Activated CD4-positive, CD25-positive, alpha-beta regulatory T cell treated with anti-CD3 and anti-CD28 coated beads, Interleukin-2, amount 50 U/mL, for 16 hours (primary cell): ENCODE data around the gene ZBED5.

Source experiments
- DNase-seq: peaks from one replicate; pipeline ENCODE4 v3.0.0-alpha.2; 2020; ENCODE audit warnings: low read depth, low spot score

ZBED5 gene

DNA sequence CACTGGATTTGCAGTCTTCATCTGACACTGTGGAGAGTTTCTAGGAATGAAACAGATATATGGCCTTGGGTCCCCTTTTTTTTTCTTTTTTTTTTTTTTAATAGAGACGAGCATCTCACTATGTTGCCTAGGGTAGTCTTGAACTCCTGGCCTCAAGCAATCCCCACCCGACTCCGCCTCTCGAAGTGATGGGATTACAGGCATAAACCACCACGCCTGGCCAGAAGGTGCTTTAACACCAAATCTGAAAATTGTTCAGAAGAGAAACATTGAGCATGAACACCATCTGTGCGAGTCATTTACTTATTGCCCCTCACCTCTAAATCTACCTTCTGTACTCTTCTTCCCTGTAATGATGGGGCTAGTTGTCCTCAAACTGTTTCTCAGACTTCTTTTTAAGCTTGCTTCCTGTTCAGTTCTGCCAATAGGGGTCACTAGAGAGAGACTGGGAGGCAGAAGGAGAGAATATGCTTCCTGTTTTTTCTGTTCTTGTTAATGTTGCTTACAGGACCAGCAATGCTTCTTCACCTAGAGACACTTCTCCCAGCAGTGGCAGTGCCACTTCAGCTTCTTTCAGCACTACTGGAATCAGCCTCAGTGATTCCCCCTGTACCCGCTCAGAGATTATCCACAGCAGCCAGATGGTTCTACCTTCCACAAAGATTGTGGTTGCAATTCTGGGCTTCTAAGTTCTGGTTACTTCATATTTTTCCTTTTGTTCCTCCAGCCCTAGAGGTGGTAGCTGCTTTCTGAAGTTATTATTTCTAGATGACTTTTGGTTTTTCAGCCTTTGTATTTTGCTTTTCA lies 20.8 kb upstream of the ZBED5 start:
- DNase-seq: no peak

DNA sequence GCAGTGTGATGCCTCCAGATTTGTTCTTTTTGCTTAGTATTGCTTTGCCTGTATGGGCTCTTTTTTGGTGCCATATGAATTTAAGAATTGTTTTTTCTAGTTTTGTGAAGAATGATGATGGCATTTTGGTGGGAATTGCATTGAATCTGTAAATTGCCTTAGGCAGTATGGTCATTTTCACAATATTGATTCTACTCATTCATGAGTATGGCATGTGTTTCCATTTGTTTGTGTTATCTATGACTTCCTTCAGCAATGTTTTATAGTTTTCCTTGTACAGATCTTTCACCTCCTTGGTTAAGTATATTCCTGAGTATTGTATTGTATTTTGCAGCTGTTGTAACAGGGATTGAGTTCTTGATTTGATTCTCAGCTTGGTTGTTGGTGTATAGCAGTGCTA lies 18.3 kb upstream of the ZBED5 start:
- no peak for DNase-seq

DNA sequence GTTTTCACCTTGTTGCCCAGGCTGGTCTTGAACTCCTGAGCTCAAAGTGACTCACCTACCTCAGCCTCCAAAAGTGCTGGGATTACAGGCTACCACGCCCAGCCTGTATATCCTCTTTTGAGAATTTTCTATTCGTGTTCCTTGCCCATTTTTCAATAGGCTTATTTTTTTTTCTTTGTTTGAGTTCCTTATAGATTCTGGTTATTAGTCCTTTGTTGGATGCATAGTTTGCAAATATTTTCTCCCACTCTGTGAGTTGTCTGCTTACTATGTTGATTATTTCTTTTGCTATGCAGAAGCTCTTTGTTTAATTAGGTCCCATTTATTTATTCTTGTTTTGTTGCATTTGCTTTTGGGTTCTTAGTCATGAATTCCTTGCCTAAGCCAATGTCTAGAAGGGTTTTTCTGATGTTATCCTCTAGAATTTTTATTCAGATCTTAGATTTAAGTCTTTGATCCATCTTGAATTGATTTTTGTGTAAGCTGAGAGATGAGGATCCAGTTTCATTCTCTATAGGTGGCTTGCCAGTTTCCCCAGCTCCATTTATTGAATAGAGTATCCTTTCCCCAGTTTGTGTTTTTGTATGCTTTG lies 17.7 kb upstream of the ZBED5 start:
- no peak for DNase-seq

DNA sequence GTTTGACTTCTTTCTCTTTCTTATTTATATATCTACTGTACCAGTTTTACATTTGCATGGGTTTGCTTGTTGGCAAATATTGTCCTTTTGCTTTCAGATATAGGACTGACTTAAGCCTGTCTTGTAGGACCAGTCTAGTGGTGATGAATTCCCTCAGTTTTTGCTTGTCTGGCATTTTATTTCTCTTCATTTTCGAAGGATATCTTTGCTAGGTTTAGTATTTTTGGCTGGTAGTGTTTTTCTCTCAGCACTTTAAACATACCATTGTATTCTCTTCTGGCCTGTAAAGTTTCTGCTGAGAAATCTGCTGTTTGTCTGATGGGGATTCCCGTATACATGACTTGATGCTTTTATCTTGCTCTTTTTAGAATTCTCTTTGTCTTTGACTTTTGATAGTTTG lies 14.2 kb upstream of the ZBED5 start:
- DNase-seq: no peak

DNA sequence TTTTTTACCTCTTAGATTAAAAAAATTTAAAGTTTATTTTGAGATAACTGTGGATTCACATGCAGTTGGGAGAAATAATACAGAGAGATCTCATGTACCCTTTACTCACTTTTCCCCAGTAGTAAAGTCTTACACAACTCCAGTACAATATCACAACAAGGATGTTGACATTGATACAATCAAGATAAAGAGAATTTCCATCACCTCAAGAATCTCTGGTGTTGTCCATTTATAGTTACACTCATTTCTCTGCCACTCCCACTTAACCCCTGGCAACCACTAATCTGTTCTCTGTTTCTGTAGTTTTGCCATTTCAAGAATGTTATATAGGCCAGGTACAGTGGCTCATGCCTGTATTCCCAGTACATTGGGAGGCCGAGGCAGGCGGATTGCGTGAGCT lies 10.5 kb upstream of the ZBED5 start:
- DNase-seq: no peak

DNA sequence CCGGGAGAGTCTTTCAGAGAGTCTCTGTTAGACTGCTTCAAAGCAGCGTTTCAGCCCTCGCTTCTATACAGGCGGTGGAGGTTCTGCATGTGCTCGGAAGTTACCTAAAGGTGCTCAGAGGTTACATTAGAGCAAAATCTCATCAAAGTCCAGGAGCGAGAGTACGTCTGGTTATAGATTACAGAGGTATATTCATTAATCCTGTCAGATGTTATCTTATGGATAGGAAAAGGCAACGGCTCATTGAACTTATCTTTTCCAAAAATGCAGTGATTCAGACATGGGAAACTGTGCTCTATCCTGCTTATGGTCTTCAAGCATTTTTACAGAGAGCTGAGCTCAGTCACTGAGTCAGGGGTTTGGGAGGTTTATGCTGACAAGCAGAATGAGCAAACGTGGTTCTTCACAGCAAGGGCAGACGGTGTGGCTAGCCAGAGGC lies 9.1 kb upstream of the ZBED5 start:
- DNase-seq: no peak

DNA sequence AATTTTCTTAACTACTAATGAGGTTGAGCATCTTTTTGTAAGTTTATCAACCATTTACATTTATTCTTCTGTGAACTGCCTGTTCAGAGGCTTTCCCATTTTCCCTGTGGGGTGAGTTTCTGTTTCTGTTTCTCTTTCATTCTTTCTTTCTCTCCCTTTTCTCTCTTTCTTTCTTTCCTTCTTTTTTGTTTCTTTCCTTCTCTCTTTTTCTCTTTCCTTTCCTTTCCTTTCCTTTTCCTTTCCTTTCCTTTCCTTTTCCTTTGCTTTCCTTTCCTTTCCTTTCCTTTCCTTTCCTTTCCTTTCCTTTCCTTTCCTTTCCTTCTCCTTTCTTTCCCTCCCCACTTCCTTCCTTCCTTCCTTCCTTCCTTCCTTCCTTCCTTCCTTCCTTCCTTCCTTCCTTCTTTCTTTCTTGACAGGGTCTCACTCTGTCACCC lies 8.0 kb upstream of the ZBED5 start:
- DNase-seq: no peak

DNA sequence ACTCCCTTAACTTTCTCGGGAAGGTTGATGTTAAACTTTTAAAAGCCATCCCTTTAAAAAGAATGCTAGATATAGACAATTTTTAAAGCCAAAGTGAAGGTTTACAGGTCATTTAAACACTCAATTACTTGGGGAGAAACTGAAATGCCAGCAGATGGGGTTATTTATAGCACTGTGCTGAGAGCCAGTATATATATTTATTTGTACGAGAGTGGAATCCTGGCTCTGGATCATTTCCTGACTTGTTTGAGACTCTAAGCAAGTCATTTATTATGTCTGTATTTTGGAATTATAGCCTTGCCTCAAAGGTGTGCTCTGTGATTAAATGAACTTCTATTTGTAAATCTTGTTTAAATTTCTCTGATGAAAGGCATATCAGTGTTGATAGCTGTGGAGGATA lies 6.8 kb upstream of the ZBED5 start:
- DNase-seq: no peak

DNA sequence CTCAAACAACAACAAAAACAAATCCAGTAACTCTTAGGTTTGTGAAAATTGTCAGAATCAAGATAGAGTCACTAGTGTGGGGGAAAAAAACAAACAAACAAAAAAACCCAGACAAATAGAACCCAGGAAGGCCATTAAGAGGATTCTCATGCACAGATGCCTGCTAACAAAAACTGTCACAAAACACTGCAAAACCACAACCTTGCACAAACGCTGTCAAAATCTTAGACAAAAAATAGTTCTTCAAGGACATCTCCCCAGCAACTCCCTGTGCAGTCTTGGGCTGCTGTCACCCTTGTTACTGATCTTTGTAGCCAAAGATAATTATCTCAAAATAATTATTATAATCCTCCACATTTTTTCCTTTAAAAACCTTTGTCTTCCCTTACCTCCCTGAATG lies 4.6 kb upstream of the ZBED5 start:
- no peak for DNase-seq

DNA sequence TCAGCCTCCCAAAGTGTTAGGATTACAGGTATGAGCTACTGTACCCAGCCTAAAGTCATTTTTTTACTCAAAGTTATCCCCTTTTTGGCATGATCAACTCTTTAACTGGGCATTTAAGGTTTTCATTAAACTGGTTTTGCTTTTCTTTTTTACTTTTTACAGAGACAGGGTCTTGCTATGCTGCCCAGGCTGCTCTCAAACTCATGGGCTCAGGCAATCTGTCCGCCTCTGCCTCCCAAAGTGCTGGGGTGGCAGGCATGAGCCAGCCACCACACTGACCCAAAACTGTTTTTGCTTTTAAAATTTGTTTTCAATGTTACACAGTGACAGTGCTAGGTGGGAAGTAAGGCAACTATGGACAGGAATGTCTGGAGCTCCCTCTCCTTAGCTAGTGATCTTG lies 3.9 kb upstream of the ZBED5 start:
- DNase-seq: no peak

DNA sequence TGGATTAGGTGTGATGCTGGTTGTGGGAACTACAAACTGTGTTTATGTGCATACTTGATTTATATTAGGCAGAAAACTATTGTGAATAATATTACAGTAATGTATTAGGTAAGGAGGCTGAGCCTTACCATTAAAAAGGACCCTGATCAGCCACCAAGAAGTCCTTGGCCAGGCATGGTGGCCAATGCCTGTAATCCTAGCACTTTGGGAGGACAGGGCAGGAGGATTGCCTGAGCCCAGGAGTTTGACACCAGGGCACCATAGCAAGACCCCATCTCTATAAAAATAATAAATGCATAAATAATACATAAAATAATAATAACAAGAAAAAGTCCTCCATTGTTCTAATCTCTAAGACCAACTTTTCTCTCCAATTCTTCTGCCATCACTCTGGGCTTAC lies 3.2 kb upstream of the ZBED5 start:
- DNase-seq: no peak

DNA sequence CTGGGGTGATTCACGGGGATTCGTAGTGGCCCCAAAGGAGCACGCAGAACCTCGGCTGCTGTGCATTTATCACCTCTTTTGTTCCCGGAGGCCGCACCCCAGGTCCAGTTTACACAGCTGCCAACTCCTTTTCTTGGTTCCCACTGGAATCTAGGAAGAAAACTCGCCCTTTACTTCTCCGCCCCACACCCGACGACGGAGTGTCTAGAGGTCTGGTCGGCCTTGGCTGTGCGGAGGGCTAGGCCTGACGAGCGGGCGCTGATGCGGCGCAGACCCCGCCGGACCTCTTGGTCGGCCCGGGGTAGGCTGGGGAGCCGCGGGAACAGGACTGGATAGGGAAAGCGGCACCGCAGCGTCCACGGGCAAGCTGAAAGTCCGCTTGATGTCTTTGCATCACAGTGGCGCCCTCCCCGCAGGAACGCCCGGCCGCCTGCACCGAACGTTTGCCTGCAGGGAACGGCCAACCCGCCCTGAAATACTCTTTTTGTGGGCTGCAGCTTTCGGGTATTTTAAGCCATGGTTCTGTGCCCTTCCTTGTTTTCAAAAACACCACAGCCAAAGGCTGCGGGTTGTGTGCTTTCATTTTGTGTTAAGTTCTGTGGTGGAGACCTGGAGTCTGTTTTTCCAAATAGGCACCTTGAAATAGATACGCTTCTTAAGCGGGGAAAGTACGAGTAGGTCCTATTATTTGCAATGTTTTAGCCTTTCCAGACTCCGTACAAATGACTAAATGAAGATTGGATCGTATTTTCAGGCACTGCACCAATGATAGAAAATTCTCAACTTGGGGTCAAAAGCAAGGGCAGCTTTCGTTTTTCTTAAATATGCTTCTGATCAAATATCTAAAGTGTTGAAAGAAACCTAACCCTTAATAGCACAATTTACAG lies 829 bp upstream of the ZBED5 start:
- peak; percentile 1 for DNase-seq

DNA sequence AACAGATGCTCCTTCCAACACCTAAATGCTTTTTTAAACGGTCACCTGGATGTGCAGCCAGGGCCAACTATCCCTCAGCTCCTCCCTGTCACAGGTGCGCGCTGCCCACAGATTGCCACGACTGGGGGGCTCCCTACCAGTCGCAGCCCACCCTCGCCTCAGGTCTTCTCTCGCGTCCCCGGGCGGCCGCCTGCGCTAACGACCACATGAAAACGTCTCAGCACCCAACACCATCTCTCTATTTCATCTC lies 469 bp downstream of the ZBED5 start:
- DNase-seq: peak; percentile 2

DNA sequence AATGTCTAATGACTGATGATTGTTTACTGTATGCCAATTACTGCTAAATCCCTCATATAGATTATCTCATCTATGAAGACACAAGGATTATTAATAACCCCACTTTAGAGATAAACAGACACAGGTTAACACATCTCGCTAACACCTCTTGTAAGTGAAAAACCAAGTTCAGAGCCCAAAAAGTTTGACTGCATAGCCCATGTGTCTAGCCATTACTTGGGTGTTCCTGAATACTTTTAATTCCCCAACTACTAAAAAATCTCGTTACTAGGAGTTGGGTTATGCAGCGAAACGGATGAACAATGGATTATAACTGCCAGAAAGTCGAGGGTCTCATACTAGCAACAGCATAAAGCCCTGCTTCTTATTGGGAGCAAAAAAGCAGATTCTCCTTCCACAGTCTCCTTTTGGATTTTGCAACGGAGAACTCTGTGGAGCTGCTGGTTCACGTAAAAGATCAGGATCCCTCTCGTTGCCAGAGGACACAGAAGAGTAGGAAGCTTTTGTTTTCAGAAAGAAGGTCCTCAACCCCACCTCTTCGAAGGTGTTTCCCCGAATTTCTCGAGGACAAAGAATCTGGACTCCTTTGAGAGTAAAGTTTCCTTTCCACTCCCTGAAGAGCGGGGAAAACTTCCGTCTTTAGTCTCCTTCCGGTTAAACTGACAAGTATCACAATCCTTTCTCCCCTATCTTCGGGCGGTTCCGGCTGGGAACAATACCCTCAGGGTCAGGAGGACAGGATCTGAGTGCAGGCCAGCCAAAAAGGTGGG lies 979 bp downstream of the ZBED5 start:
- peak; percentile 3 for DNase-seq

DNA sequence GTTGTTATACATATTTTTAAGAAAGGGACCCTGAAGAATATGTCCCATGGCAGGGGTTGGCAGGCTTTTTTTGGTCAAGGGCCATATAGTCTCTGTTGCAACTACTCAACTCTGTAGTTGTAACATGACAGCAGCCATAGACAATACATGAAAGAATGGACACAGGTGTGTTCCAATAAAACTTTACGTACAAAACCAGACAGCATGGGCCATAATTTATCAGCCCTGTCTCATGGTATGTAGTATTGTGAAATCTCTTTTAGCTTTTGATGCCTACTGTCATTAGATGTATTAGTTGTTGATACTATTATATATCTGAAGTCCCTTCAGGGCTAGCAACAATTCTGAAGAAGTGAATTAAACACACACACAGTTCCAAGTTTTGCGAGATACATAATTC lies 2.6 kb downstream of the ZBED5 start:
- DNase-seq: no peak

DNA sequence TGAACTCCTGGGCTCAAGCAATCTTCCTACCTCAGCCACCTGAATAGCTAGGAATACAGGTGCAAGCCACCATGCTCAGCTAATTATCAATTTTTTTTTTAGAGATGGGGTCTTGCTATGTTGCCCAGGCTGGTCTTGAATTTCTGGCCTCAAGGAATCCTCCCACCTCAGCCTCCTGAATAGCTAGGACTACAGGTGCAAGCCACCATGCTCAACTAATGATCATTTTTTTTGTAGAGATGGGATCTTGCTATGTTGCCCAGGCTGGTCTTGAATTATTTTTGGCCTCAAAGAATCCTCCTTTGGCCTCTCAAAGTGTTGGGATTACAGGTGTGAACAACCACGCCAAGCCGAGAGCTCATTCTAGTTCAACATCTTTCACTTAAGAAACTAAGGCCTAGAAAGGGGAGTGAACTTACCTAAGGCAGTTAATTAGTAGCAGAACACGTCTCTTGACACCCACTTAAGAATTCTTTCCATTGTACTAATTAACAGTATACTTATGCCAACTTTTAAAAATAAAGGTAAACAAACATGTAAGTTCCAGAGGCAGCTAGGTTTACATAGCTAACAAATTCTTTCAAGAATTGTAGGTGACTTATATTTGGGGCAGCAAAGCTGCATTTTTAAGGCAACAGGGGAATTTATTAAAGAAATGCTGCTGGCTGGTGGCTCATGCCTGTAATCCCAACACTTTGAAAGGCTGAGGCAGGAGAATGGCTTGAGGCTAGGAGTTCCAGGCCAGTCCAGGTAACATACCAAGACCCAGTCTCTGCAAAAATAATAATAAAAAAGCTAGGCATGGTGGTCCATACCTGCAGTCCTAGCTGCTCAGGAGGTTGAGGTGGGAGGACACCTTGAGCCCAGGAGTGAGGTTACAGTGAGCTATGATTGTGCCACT lies 9.6 kb downstream of the ZBED5 start:
- no peak for DNase-seq

DNA sequence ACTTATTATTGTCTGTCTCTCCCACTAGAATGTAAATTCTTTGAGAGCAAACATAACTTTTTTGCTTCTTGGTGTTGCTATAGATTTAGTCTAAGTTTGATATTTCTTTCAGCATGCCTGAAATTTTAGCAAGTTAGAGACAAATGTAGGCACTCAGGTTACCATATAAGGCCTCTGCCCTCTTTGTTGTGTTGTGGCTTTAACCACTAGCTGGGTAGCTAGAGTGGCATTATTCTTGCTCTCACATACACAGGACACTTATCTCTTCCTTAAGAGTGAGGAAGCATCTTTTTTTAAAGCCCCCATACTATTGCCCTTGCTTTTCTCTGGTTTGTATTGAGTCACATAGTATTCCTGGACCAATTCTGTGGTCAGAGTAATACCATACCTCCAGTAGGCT lies 11.2 kb downstream of the ZBED5 start:
- DNase-seq: no peak

DNA sequence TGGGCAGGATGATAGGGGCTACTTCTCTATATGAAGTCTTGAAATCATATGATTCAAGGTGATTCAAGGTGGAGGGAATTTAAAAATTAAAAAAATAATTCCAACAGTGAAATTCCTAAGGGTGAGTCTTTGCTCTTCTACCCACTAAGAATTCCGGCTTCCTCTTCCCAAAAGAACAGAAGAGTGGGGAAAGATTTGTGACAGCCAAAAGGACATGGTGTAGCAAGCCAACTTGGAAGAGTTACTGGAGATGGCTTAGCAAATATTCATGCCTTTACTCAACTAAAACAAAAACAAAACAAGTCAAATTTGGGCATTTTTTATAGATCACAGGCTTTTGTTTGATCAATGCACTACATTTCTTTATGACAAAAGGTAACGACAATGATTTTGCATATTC lies 12.3 kb downstream of the ZBED5 start:
- DNase-seq: no peak

DNA sequence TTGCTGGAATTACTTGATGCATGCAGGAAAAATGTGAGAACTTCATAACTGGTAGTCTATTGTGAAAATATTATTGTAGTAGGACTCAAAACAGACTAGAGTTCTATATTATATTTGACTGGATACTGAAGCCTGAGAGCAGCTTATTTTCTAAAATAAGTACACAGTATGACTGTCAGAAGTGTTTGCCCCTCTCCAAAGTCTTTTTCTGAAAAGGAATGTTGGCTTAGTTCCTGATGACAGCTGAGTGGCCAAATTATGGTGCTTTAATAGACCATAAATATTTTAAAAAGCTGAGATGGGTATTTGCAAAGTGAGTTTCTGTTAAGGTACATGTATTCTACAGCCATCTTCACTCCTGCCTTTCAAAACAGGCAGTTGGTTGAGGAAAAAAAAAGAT lies 13.1 kb downstream of the ZBED5 start:
- DNase-seq: no peak

DNA sequence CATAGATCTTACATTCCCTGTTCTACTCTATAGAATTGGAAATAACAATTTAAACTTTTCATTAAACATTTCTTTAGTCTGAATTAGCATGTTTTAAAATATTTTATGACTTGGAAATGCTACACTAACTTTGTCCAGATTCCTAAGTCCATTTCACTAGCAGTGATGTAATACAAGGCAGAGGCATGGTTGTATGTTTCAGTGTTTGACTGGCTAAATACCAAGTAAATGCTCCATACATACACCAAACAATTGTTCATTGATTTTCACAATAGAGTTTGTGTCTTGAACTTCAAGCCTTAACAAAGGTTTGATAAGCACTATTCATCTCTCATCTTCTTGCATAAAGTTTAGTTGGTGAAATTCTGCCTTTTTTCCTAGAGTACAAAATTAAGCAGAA lies 13.5 kb downstream of the ZBED5 start:
- DNase-seq: no peak

DNA sequence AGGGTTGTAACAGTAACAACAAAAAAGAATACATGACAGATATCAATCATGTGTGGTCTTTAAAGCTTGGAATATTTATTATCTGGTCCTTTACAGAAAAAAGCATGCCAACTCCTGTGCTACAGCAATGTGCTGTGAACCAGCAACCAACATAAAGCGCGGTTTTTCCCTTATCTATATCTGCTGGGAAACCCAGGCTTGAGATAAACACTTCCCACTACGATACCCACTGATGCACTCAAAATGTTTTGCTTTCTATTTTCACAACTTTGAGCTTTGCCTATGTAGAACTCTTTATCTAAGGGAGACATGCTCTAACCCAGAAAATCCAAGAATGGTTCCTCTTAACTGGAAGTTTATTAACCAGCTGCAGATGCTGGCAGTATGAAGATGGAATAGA lies 19.0 kb downstream of the ZBED5 start:
- DNase-seq: no peak
